Endothelial cell of hepatic sinusoid (primary cell): ENCODE results near the gene CNIH1.
"Not testable (repeated sequence)": the region's sequence is repeated elsewhere in the genome, so short reads cannot be mapped to it uniquely, and the experiment has no call there.

Experiments used
- in situ Hi-C: cut with HindIII; loops from 2 replicates; pipeline ENCODE4 v1.10.0; 2017; ENCODE audit warnings: low sequenced_read_pairs

Gene CNIH1

DNA sequence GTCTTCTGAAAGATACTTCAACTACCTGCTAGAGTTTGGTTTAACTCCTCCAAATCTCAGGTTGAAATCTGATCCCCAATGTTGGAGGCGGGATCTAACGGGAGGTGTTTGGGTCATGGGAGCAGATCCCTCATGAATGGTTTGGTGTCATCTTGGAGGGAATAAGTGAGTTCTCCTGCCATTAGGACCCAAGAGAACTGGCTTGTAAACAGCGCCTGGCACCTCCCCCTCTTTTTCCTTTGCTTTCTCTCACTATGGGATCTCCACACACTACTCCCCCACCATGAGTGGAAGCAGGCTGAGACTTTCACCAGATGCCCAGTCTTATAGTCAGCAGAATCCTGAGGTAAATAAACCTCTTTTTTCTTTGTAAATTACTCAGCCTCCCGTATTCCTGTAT is 2.5 kb downstream of the CNIH1 start:
- in situ Hi-C loops, result no loop called here

DNA sequence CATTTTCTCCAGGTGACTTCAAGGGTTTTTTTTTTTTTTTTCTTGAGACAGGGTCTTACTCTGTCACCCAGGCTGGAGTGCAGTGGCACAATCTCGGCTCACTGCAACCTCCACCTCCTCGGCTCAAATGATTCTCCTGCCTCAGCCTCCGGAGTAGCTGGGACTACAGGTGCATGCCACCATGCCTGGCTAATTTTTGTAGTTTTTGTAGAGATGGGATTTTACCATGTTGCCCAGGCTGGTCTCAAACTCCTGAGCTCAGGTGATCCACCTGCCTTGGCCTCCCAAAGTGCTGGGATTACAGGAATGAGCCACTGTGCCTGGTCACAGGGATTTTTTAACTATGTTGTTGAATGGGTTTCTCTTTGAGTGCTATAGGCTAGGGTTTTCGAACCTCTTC is 3.2 kb downstream of the CNIH1 start:
- in situ Hi-C loops, result not testable (repeated sequence)

DNA sequence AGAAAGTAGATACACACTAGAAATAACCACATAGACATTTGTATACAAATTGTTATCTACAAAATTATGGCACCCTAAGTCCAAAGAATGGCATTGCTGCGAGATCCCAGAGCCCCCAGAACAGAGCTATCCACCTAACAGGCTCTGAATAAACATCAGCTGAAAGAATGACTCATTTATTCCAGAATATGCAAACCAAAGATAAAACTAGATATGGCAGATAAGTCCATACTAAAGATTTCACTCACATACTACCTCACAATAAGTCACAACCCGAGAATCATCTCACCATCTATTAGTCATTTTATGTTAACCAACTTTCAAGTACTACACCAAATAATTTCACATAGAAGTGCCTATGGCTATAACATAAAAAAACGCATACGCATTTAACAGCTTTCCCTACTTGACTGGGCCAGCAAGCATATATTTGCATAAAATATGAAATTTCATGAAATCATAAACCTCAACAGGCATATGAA is 5.6 kb downstream of the CNIH1 start:
- in situ Hi-C loops, result no loop called here

DNA sequence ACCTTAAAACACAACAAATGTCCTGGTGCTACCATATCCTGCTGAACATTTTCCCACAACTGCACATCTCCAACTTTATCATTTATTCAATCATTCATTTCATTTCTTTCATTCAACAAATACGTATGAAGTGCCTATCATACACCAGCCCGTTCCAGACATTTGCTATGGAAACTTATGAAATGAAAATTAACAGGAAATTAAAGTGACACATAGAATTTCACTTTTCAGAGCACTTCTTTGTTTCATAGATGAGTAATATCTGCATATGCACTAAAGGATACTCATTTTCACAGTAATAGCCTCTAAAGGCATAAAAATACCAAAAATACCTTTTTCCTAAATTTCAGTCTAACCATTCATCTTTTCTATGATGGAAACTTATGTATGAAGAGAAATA is 12.6 kb downstream of the CNIH1 start:
- in situ Hi-C loops, result no loop called here

DNA sequence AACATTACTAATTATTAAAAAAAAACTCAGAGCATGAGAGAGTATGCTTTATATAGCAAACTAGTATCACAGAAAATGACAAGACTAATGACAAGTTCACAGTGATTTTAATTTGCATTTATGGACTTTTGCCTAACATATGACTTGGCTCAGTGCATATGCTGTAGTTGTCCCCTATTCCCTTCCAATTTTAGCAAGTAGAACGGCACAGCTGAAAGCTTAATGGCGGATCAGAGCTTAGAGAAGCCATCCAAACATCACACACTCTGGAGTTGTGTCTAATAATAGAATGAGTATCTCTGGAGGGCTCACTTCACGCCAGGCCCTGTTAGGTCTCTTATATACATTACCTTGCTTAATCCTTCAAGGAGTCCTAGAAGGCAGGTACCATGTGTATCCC is 13.3 kb downstream of the CNIH1 start:
- in situ Hi-C loops, result no loop called here

DNA sequence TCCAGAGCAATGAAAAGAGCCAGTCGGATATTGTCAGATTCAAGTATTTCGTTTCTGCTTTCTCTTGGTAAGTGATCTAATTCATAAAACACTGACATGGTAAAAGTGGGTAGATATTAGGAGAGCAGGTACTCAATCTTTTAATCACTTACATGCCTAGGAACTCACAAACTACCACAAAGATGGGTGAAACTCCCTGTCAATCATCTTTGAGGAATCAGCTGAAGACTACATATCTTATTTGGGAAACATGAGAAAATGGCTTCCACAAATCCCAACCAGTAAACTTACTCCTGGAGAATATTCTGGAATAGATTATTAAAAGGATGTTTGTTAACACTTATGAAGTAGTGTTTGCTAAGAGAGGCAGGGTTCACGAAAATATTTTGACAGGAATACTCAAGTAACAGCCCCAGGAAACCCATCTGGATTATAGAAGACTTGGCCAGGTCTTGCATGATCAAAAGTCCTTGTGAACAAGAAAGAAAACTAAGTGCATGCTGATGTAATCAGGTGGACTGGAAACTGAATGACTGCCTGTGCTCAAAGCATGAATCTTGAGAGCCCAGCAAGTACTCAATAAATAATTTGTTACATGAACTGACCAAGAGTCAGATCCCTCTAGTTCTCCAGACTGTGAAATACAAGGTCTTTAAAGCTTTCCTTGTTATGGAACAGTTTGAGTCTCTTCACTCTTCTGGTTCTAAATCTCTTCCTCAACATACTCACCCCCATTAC is 15.5 kb downstream of the CNIH1 start:
- in situ Hi-C loops, result no loop called here

DNA sequence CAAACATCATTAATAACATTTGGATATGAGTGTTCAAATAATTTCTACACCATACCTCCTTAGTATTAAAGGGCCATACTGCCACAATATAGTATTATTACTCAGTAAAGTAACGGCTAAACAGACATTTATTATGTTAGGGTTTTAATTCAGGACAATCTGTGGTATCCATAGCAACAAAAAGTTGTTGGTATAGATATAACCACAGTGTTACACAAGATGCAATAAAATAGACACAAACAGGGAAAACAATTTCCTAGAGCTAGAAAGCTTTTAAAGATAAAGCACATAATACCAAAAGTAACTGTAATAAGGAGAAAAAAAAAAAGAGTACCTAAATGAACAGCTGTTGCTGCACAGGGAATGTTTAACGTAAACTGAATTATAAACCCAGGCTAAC is 16.1 kb downstream of the CNIH1 start:
- in situ Hi-C loops, result no loop called here

DNA sequence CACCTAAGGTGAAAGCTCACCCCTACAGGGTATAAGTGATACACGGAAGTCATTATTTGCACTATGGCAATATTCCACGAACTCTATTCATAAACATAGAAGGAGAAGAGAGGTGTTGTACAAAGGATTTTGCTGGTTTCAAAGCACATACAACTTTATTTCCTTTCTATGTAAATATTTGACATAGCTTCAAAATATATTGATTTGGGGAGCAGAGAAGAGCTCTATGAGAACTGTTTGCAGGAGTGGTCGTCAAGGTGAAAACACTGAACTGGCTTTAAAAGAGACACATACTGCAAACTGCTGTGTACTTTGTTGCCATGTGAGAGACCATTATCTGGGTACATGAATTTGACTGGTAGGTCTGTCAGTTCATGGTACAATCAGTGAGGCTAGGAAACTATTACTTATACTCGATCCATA is 16.7 kb downstream of the CNIH1 start:
- in situ Hi-C loops, result no loop called here

DNA sequence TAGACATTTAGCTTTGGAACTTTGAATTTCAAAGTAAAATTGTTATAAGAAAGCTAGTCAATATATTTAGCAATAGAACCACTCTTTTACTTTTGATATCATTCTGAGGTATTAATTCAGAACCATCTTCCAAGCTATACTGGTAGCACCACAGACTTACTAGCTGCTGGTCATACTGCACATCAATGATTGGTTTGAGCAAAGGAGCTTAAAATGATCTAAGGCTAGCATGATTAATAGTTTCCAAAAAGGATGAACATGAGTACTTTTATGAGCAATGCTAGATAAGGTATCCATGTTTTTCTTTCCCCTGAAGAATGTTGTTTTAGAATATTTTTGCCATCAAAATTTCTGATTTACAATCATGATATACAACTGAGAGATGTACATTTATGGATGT is 17.2 kb downstream of the CNIH1 start:
- in situ Hi-C loops, result no loop called here

DNA sequence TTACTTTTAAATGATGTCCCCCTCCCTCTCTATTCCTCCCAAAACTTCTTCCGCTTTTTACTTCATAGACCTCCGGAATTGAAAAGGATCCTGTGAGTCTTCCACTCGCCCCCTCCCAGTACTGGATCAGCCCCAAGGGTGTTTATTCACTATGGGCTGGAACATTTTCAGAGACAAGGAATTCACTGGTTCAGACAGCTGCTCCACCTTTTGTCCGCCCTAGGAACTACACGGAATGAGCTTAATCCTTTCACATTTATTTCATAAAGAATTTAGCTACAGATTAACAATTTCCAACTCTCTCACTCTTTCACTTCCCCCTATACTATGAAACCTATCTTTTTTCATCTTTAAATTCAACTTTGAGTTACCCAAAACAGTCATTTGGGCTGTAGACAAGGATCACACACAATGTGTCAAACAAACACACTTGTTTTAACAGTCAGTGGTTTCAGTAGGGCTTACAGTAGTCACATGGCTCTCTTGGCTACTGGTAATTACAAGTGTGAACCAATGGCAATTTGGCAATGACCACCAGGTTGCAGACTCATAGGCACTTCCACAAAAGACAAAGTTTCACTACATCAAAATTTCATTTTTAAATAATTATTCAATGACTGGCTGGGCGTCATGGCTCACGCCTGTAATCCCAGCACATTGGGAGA is 20.6 kb downstream of the CNIH1 start:
- in situ Hi-C loops, result no loop called here

DNA sequence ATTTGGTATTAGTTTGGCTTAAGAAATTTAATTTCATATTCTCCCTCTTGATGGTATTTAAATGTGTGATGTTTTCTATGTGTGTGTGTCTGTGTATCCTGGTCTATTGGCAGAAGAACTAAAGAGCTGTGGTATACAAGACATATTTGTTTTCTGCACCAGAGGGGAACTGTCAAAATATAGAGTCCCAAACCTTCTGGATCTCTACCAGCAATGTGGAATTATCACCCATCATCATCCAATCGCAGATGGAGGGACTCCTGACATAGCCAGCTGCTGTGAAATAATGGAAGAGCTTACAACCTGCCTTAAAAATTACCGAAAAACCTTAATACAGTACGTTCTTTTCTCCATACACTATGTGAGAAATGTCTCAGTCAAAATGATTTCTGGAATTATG is 29.8 kb downstream of the CNIH1 start:
- in situ Hi-C loops, result no loop called here

DNA sequence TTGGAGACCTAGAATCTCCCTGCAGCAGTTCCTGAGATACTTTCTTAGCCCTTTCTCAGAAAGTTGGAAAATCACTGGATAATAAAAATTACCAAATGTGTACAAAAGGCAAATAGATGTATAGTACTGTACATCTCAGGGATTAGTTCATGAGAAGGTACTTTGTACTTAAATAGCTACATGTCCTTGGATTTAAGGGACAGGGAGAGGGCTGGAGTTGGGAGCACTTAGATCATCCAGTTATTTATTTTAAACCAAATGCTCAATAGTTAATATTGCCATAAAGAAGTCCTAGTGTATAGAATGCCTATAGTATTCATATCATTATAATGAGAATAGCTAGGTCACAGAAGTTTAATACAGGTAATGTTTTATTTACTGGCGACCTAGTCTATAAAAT is 31.0 kb downstream of the CNIH1 start:
- in situ Hi-C loops, result no loop called here

DNA sequence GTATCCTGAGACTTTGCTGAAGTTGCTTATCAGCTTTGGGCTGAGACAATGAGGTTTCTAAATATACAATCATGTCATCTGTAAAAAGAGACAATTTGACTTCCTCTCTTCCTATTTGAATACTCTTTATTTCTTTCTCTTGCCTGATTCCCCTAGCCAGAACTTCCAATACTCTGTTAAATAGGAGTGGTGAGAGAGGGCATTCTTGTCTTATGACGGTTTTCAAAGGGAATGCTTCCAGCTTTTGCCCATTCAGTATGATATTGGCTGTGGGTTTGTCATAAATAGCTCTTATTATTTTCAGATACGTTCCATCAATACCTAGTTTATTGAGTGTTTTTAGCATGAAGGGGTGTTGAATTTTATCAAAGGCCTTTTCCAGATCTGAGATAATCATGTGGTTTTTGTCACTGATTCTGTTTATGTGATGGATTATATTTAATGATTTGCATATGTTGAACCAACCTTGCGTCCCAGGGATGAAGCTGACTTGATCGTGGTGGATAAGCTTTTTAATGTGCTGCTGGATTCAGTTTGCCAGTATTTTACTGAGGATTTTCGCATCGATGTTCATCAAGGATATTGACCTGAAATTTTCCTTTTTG is 37.7 kb downstream of the CNIH1 start:
- in situ Hi-C loops, result not testable (repeated sequence)

DNA sequence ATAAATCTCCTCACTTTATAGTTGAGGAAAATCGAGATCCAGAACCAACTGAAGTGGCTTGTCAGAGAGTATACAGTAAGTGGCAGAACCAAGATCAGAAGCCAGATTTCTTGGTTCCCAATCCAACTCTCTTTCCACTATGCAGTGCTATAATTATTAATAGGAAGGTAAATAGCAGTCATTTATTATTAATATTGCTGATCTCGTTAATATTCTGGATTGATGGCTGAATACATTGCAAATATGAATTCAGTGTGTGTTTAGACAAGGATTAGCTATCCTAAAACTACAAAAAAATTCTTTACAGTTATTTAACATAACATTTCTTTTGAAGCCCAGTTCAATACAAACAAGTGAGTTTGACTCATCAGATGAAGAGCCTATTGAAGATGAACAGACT is 41.6 kb downstream of the CNIH1 start:
- in situ Hi-C loops, result no loop called here

DNA sequence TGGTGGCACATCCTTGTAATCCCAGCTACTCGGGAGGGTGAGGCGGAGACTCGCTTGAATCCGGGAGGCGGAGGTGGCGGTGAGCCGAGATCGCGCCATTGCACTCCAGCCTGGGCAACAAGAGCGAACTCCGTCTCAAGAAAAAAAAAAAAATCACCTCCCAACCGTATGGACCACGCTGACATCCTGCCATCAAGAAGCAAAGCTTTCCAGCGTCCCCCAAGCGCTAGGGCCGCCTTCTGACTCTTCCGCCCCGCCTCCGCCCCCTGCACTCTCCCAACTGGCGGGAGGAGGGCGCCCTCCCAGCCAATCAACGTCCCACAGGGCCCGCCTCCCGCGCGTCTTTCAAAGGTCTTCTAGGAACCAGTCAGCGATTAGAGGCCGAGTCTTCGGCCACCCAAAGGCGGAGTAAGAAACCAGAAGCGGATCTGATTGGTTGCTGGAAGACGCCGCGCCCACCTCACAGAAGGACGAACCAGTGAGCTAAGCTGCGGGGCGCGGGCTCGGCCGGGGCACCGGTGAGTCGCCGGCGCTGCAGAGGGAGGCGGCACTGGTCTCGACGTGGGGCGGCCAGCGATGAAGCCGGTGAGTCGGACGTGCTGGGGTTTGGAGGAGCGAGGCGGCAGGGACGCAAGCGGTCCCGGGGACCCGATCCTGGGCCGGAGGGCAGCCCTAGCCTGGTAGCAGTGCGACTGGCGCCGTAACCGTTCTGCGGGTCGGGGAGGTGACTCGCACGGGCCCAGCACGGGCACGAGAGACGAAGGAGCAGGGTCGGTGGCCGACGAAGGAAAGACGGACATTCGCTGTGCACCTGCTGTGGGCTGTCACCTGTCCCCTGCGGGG is 44.5 kb downstream of the CNIH1 start, which contains the start of gene CDKN3:
Gene CDKN3, plus strand, starts transcription at position 515 of the 843 bp plus-strand sequence. Its CDS starts 62 bp downstream, at position 577.
- in situ Hi-C loops, result no loop called here

DNA sequence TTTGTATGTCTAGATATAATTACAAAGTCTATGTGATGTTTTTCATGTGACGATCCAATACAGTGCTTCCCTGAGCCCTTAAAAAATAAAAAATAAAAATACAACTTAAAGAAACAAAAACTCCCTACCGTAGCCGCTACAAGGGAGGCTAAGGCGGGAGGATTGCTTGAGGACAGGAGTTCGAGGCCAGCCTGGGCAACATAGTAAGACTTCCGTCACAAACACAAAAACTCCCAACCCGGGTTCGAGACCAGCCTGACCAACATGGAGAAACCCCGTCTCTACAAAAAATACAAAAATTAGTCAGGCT is 45.0 kb downstream of the CNIH1 start:
- in situ Hi-C loops, result no loop called here

DNA sequence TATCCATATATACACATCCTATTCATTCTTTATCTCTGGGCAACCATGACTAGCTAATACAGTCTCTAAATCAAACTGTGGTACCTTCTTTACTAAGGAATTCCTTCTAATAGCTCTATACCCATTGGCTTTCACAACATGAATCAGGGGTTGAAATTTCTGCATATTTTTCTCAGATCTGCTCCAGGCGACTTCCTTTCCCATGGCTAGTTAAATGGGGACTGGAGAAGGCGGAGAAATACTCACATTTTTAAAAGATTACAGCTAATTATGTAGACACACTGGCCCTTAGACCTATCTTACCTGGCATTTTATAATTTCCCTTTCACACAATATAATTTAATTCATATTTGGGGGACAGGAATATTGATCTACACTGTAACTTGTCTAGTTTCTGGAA is 45.5 kb downstream of the CNIH1 start:
- in situ Hi-C loops, result no loop called here

DNA sequence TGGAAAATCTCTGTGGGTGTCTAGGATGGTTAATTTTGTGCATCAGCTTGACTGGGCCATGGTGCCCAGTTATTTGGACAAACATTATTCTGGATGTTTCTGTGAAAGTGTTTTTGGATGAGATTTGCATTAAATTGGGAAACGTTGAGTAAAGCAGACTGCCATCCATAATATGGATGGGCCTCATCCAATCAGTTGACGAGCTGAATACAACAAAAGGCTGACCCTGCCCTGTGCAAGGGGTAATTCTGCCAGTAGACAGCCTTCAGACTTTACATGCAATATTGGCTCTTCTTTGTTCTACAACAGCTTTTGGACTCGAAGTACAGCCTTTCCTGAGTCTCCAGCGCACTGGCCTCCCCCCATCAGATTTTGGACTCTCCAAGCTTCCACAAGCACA is 45.9 kb downstream of the CNIH1 start:
- in situ Hi-C loops, result no loop called here

DNA sequence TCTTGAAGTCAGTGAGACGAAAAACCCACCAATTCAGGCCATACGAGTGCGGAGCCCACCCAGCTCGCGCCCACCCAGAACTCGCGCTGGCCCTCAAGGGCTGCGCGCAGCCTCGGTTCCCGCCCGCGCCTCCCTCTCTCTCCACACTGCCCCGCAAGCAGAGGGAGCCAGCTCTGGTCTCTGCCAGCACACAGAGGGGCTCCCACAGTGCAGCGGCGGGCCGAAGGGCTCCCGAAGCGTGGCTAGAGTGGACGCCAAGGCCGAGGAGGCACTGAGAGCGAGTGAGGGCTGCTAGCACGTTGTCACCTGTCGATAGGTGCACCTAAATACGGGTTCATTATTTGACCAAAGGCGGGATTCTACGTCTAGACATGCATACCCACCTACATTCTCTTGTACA is 46.6 kb downstream of the CNIH1 start:
- in situ Hi-C loops, result no loop called here

DNA sequence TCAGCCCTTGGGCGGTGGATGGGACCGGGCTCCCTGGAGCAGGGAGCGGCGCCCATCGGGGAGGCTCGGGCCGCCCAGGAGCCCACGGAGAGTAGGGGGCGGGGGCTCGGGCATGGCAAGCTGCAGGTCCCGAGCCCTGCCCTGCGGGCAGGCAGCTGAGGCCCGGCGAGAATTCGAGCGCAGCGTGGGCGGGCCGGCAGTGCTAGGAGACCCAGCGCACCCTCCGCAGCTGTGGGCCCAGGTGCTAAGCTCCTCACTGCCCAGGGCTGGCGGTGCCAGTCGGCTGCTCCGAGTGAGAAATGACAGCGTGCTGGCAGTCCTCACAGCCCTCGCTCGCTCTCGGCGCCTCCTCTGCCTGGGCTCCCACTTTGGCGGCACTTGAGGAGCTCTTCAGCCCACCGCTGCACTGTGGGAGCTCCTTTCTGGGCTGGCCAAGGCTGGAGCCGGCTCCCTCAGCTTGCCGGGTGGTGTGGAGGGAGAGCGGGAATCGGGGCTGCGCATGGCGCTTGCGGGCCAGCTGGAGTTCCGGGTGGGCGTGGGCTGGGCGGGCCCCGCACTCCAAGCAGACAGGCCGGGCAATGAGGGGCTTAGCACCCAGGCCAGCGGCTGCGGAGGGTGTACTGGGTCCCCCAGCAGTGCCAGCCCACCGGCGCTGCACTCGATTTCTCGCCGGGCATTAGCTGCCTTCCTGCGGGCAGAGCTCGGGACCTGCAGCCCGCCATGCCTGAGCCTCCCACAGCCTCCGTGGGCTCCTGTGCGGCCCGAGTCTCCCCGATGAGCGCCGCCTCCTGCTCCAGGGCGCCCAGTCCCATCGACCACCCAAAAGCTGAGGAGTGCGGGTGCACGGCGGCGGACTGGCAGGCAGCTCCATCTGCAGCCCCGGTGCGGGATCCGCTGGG is 47.9 kb downstream of the CNIH1 start:
- in situ Hi-C loops, result not testable (repeated sequence)
